ENCODE measurements around the gene CSK. TPM values are rescaled to one million over a fixed set of nuclear protein-coding genes. Genes with fewer than 3 reads are reported as not detected.

CSK gene
- total RNA-seq, 1 donor = 28.1 TPM

DNA sequence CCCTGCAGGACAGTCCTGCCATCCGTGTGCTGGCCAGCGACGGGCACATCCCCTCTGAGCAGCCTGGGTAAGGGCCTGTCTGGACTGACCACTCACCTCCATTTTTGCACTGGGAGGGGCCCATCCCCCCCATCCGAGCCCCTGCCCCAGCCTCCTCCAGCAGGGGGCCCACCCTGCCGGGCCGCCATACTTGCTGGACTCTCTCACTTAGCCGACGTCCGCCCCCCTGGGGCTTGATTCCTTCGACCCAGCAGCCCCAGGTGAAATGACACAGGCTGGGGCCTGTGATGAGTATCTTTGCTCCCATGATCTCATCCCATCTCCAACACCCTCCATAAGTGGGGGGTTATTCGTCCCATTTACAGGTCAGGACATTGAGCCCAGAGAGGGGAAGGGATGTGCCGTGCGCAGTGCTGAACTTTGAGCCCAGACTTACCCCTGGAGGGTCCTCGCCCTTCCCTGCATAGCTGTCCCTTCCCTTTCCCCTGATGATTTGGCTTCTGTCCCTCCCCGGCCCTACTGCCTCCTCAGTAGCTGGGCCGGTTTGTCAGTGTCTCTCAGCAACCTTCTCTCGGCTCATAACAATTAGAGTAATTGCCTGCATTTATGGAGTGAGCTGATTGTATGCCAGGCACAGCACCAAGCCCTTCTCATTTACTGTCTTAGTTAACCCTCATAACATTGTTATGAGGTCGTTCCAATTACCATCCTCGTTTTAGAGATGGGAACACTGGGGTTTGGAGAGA lies 34.9 kb downstream of the CSK start:
- TF ChIP-seq, protein P1, sequence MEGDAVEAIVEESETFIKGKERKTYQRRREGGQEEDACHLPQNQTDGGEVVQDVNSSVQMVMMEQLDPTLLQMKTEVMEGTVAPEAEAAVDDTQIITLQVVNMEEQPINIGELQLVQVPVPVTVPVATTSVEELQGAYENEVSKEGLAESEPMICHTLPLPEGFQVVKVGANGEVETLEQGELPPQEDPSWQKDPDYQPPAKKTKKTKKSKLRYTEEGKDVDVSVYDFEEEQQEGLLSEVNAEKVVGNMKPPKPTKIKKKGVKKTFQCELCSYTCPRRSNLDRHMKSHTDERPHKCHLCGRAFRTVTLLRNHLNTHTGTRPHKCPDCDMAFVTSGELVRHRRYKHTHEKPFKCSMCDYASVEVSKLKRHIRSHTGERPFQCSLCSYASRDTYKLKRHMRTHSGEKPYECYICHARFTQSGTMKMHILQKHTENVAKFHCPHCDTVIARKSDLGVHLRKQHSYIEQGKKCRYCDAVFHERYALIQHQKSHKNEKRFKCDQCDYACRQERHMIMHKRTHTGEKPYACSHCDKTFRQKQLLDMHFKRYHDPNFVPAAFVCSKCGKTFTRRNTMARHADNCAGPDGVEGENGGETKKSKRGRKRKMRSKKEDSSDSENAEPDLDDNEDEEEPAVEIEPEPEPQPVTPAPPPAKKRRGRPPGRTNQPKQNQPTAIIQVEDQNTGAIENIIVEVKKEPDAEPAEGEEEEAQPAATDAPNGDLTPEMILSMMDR (IDR thresholded peaks at IDR 0.05; ENCODE audit: insufficient read depth, low read length) = no peak

DNA sequence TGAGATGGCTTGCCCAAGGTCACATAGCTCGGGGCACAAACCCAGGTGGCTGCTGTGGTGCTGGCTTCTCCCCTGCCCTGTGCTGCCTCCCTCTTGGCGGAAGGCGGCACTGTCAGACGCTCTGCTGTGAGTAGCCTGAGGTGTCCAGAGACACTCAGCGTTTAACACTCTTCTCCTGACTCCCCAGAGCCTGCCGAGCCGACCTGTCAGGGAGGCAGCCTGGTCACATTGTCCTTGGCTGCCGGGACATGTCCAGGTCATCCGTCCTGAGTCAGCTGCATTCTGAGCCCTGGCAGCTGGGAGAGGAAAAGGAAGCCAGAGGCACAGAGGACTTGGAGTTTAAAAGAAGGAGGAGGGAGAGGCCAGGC lies 35.5 kb downstream of the CSK start:
- no peak for DNase-seq (ENCODE audit: low read depth)
- TF ChIP-seq, protein P1 (IDR thresholded peaks at IDR 0.05; ENCODE audit: insufficient read depth, low read length) = peak; percentile 18
- no peak overlapping the region for H3K4me3 ChIP-seq (ENCODE audit: low read depth, low read length)

More for the DNA sequence above, 34.9 kb downstream of the CSK start:
- H3K4me3 ChIP-seq (ENCODE audit: low read depth, low read length) = no peak overlapping the region
- DNase-seq (ENCODE audit: low read depth) = no peak

DNA sequence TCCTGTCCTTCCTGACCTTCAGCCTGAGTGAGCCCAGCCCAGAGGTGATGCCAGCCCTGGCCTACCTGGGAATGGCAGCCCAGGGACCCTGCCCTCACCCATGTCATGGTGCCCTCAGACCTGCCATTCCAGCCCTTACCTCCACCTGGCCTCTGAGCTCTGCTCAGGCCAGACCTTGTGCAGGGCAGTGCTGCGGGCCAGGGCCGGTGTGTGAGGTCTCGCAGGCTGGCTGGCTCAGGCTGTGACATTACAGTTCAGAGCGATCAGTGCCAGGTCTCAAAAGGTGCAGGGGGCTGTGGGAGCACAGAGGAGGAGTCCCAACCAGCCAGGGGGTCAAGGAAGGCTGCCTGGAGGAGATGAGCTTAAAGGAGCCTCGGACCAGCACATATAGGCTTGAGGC lies 38.2 kb downstream of the CSK start:
- no peak for DNase-seq (ENCODE audit: low read depth)
- TF ChIP-seq, protein P1 (IDR thresholded peaks at IDR 0.05; ENCODE audit: insufficient read depth, low read length) = no peak
- H3K4me3 ChIP-seq (ENCODE audit: low read depth, low read length) = no peak overlapping the region

DNA sequence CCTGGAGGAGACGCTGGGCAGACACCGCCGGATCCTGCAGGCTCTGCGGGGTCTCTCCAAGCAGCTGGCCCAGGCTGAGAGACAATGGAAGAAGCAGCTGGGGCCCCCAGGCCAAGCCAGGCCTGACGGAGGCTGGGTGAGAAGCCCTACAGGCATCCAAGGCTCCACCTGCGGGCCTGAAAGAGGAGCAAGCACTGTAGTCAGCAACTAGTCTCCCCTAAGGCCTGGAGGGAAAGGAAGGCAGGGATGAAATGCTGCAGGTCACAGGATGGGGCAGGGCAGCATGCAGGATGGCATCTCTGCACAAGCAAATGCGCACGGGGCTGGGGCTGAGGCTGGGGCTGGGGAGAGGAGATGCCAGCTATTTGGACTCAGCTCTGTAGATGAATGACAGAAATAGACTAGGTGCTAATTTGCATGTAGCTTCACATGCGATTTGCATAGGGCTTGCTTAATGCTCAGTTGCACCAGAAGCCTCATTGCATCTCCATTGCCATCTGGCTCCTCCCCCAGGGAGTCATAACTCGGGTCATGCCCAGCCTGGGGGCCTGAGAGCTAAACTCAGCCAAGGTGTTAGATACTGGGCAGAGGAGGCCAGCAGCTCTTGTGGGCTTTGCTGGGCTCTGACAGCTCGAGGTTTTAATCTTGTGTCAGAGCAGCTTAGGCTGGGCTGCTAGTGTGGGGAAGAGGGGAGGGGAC lies 39.4 kb downstream of the CSK start:
- no peak overlapping the region for H3K4me3 ChIP-seq (ENCODE audit: low read depth, low read length)
- TF ChIP-seq, protein P1 (IDR thresholded peaks at IDR 0.05; ENCODE audit: insufficient read depth, low read length) = no peak
- no peak for DNase-seq (ENCODE audit: low read depth)

DNA sequence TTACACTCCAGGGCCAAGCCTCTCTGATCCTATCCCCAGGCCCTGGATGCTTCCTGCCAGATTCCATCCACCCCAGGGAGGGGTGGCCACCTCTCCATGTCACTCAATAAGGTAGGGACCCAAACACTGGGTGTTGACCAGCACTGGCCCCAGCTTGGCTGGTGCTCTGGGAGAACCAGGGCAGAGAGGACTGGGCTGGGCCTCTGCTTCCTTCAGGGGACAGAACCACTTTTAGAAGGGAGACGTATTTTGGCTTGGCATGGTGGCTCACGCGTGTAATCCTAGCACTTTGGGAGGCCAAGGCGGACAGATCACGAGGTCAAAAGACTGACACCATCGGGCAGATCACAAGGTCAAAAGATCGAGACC lies 39.9 kb downstream of the CSK start:
- no peak overlapping the region for H3K4me3 ChIP-seq (ENCODE audit: low read depth, low read length)
- DNase-seq (ENCODE audit: low read depth) = no peak
- TF ChIP-seq, protein P1 (IDR thresholded peaks at IDR 0.05; ENCODE audit: insufficient read depth, low read length) = no peak

DNA sequence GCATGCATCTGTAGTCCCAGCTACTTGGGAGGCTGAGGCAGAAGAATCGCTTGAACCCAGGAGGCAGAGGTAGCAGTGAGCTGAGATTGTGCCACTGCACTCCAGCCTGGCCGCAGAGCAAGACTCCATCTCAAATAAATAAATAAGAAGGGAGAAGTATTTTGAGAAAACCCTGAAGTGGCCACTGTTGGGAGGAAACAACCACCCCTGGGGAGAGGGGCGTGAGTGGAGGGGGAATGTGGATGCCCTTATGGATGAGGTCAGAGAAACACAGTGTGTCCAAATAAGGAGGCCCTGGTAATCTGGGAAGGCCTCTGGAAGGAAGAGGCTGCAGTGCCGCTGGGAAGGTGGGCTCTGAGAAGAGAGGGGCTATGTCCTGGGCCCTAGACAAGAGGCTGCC lies 40.4 kb downstream of the CSK start:
- no peak overlapping the region for H3K4me3 ChIP-seq (ENCODE audit: low read depth, low read length)
- TF ChIP-seq, protein P1 (IDR thresholded peaks at IDR 0.05; ENCODE audit: insufficient read depth, low read length) = no peak
- no peak for DNase-seq (ENCODE audit: low read depth)

Measured in fibroblast of the aortic adventitia (primary cell).